HS-27A (cell line): ENCODE results near the gene BMP6.
A peak's percentile ranks its signal among the peaks of the same experiment; 100 is the strongest.

Source experiments
- DNase-seq: peaks from one replicate; pipeline ENCODE4 v3.0.0-alpha.2; 2012; ENCODE audit warnings: low read depth, missing footprints

The BMP6 gene

DNA sequence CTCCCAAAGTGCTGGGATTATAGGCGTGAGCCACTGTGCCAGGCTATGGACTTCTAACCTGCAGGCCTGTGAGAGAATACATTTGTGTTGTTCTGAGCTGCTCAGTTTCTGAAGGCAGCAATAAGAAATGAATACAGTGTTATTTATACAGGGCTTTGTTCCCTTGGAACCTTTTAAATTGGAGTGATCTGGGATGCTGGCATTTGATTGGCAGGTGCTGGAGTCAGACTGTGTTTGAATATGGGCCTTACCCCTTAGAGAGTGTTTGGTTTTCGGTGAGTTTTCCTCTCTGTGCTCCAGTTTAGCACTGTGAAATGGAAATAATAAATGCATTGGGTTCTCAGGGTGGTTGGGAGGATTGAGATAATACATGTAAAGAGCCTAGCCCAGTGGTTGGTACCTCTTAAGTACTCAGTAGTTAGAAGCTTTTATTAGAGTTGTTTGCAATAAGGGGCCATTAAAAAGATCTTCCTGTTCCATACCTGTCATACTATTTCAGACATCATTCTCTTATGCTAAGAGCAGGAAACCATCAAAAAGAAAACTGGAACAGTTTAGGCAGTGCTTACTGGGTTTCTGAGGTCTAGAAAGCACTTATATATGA, 22.1 kb downstream of the BMP6 start:
- DNase-seq: no peak

DNA sequence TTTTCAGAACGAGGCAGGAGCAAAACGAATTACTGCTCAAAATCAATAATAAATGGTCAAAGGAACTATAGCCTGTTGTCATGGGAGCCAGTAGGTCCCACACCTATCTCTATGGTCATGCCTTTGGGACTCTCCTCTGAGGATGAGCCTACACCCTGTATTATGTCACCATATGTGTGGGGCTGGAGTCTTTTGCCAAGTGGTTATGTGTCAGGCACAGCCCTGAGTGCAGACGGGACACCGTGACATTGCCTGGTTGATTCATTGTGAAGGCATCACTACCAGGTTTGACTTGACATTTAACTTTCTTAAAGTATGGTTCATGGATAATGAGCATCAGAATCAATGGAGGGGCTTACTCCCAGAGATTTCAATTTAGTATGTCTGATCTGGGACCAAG, 23.6 kb downstream of the BMP6 start:
- no peak for DNase-seq

DNA sequence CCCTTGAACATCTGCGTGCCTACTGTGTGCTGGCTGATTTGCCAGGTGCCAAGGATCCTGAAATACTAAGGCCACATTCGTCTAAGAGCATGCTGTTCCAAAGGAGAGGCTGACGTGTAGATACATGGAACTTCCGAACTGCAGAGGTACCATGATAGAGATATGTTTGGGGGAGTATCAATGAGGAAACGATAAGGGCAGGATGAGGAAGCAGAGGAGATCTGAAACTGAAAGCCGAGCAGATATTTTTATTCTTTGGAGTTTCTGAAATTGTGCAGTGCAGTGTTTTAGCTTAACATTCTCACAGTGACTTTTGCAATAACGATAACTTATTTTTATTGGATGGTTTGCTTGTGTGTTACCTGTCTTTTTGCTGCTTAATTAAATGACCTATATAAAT, 24.3 kb downstream of the BMP6 start:
- DNase-seq: no peak

DNA sequence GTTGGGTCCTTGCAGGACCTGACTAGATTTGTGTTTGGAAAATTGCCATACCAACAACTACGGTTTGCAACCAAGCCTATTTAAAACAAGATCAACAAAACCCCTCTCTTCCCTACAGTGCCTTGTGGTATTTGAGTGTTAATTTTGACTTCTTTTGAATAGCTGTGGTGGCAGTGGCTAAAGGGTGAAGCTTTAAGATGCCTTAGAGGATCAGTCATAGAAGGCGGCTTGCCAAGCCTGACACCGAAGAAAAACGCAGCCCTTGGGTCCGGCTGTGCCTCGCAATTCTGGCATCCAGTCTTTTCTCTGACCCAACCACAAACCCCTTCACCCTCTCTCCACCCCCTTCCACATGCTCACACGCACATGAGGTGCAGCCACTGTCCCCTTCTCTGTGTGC, 32.6 kb downstream of the BMP6 start:
- DNase-seq: peak; percentile 64

DNA sequence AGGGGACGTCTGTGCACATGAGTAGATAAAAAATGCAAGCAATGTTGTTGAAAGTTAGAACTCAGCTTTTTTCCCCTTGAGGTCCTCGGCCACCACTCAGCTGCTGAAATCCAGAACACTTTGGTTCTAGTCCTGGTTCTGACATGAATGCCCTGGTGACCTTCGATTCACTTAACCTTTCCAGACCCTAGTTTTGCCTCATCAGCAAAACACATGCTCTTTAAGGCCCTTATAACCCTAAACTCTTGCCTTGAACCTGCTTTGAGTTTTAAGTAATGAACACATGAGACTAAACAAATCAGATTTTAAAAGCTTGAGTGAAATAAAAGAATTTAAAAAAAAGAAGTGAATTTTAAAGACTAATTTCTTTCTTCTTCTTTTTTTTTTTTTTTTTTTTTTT, 33.4 kb downstream of the BMP6 start:
- DNase-seq: no peak

DNA sequence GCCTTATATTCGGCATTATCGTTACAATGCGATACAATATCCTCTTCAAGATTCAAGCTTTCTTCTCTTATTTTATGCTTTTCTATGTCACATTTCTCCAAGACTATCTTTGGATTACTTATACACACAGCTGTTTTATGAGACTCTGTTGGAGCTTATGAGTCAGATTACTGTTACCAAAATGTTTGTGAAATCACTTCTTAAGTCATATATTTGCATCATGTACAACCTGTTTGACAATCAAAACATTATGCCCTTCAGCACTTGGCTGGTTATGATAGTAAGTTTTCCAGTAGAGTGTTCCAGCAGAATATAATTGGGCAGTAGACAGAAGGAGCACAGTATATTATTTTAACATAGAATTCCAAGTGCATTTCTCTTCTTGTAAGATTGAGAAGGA, 35.2 kb downstream of the BMP6 start:
- DNase-seq: no peak

DNA sequence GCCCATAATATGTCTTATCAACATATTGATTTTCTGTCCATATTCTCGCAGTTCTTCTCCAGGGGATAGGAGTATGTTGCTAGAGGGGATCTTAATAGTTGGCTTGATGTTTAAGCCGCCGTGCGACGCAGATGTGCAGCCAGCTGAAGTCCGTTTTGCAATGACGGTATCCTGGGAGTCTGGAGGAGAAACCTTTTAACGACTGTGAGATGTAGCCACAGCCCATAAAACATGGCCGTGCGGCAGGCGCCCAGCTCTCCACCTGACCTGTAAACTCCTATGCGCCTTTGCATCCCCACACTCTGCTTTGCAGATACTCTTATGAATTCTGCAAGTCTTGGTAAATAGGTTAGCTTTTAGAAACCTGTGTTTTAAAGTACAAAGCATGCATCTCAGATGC, 36.9 kb downstream of the BMP6 start:
- no peak for DNase-seq

DNA sequence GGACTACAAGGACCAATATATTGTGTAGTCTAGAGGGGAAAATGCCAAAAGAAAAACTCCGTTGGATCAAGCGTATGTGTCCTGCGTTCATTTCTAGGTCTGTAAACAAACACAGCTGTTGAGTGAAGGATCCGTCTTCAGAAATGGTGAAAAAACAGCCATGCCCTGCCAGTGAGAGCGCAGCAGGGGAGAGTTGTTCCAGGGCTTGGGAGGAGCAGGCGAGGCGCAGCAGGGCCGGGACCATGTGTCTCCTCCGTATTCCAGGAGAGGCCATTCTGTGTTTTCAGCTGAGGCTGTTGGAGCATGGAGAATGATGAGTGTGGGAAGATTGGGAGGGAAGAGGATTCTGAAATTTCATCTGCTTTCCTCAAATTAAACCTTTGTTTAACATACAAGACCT, 38.0 kb downstream of the BMP6 start:
- no peak for DNase-seq

DNA sequence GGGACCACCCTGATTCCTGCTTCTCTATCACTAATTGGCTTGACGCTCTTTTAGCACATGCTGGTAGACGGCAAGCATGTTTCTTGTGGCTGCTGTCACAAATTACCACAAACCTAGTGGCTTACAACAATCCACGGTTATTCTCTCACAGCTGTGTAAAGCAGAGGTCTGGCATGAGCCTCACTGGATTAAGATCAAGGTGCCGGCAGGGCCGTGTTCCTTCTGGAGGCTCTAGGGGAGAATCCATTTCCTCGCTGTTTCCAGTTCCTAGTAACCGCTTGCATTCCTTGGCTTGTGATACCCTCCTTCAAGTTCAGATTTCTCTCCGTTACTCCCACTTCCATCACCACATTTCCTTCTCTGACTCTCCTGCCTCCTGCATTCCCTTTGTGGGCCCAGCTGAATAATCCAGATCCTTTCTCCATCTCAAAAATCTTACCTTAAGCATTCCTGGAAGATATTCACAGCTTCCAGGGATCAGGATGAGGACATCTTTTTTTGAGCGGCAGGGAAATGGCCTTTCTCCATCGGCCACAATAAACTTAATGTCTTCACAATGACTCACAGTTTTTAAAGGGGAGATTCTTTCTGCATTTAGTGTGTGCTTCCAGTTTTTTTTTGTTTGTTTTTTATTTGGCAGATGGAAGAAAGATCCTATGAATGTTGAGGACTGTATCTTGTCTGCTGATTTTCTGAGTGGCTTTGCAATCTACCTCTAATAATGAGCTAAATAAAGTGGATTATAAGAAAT, 39.9 kb downstream of the BMP6 start:
- no peak for DNase-seq

DNA sequence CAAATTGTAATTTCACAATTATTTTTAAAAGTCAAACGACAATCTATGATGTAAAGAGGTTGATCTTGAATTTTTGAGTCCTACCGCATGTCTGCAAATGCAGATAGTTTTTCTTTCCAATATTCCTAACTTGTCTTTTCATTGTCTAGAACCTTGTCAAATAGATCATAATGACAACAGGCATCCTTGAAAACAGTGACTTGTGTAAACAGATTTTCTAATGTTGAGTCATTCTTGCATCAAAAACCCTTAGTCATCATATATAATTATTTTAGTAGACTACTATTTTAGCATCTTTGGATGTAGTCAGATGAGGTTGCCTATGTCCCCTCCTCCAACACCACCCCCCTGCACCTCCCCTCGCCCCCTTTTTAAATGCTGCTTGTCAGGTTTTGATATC, 43.8 kb downstream of the BMP6 start:
- DNase-seq: no peak

DNA sequence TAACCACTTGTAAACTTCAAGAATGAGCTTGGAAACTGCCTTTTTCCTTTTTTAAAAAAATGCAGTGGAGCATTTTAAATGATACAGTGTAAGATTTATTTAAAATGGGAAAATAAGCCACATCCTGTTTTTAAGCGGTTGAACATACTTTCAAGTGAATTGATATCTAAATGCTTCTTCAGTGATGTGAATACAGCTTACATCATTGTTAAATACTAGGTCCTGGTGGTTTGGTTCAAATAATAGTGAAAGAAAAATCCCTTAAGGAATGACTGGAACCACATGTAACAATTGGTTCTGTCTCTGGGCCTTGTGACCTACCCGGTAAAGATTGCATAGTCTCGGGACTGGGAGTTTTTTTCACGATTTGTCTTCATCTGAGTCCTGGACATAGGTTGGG, 44.2 kb downstream of the BMP6 start:
- no peak for DNase-seq

DNA sequence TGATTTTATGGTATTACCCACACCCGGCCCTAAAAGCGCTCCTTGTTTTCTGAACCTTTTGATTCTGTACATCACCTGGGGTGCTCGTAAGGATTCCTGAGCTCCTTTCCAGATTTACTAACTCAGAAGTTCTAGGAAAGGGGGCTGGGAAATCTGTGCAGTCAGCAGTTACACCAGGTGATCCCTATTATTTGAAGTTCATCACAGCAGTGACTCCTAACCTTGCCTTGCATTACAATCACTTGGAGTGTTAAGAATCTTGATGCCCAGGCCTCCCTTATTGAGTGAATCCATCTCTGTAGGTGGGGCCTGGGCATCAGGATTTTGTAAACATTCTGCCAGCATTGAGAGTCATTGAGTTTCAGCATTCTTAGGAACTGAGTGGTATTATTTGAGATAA, 44.7 kb downstream of the BMP6 start:
- no peak for DNase-seq

DNA sequence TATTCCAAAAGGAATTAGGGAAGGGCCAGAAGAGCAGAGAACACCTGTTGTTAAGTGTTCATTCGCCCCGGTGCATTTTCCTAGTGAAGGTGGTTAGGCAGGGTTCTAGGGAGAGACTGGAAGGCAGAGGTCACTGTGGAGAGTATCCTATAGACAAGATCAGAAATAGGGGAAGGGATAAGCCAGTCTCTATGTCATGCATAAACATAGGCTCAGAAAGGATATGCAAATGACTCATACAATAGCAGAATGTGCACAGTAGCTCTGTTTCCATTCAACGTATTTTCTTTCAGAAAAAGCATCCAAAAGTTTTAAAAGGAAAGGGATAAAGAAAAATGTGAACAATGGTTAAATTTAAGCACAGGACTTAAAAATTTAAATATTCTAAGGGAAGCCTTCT, 47.4 kb downstream of the BMP6 start:
- no peak for DNase-seq

DNA sequence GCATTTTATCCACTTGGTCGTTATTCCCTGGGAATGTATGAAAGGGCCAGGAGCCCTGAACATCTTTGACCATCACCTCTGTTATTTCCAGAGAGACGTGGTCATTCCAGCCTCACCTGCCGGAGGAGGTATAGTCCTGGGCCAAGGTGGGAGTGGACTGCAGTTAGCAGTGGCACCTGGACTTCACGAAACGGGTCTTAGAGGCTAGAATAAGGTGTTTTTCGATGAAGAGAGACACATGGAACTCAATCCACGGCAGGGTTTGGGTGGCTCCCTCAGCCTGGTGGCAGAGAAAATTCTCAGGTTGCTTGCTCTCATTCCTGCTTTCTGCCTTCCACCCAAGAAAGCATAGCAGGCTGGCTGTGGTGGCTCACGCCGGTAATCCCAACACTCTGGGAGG, 48.0 kb downstream of the BMP6 start:
- DNase-seq: no peak

DNA sequence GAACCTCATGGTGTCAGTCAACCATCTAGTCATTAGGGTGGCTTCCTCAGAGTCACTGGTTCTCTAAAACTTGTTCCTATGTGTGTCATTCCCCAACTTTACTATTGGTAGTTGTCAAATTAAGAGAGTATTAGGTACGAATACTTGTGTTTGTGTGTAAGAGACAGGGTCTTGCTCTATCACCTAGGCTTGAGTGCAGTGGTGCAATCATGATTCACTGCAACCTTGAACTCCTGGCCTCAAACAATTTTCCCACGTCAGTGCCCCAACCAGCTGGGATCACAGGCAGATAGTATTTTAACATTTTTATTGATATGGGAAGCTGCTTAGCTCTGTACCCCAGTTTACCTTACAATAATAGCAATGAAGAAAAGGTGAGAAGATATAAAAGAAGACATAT, 50.6 kb downstream of the BMP6 start:
- no peak for DNase-seq

DNA sequence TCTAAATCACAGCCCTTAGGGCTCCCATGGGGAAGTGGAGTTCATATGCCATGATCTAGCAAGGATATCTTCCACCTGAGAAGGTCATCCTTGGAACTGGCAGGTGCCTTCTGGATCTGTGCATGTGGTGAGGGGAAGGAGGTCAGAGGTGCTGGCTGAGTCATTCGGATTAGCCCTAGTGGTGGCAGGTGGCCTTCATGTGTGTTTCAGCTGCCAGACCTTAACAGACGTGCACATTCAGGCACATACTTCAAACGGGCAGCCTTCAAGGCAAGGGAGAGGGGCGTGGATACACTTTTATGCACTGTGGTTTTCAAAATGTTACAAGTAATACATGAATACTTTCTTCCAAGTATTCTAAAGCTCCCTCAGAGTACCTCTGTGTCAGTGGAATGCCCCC, 51.2 kb downstream of the BMP6 start:
- DNase-seq: no peak

DNA sequence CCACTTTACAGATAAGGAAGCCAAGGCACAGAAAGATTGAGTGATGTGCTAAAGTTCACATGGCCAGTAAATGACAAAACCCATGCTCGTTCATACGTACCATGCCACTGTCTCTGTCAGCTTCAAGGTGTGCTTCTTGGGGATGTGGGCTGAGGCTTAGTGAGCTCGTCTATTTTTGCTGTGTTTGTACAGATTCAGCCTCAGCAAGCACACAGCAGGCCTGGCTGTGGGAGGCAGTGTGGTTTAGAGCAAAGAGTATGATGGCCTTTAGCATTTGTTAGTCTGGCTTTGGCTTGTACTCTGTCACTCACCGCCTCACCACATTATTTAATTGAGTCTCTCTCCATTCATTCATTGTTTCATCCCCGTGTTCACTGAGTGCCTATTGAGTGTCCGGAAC, 55.3 kb downstream of the BMP6 start:
- DNase-seq: no peak

DNA sequence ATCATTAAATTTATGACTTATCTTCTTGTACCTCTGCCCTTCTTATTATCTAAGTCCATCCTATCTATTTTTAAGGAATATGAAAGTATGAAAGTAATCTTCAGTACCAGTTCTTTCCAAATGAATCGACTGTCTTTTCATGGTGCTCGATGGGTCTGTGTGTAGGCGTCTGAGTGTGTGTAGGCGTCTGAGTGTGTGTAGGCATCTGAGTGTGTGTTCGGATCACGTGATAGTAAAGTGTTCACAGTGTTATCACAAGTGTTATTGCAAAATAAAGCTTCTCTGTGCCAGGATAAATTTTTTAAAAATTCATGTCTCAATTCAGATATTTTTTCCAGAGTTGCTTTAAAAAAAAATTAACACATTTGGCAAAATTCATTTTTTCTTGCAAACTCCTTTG, 58.3 kb downstream of the BMP6 start:
- no peak for DNase-seq

DNA sequence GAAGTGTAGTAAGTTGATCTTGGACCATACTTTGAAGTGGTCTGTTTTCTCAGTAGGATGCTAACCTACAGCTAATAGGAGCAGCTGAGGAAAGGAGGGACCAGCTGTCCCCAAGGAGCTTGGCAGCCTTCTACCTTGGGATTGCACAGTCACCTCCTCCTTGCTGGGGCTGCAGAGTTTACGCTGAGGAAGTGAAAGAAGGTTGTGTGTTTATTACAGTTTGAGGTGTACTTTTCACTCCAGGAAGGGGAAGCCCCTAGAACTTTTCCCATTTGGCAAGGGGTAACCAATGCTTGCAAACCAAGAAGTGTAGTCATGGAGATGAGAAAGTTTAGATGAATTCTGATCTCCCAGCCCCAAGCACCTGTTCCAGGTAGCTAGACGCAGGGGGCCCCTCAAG, 58.8 kb downstream of the BMP6 start:
- DNase-seq: no peak

DNA sequence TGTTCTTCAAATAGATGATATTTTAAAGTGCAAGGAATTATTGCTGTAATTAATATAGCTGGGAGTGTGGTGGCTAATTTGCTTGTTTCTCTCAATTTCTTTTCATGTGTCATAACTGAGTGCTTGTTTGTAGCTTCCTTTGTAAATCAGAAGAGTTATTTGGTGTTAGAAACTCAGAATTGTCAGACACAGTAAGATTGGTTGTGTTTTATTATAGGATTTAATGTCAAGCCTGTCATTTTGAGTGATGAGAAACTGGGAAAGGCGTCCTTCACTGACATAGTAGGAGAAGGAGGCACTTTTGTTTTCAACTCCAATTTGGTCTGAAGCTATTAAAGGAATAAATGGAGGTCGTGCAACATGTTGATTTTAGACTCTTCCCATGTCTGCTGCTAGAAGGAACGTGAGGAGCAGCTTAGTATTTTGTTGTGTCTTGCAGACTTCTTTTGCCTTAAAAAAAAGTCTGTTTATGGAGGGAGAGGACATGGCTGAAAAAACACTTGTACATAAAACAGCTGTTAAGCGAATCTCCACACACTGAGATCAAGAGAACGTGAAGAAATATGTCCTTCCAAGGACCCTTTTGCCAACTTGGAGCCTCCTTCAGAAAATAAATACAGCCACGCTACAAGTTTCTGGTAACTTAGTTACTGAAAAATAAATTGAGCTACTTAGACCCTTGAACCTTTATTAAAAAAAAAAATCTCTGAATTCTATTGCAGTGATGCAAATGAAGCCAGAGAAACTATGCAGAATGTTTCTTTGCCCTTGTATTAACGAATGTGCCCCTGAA, 59.5 kb downstream of the BMP6 start:
- no peak for DNase-seq

DNA sequence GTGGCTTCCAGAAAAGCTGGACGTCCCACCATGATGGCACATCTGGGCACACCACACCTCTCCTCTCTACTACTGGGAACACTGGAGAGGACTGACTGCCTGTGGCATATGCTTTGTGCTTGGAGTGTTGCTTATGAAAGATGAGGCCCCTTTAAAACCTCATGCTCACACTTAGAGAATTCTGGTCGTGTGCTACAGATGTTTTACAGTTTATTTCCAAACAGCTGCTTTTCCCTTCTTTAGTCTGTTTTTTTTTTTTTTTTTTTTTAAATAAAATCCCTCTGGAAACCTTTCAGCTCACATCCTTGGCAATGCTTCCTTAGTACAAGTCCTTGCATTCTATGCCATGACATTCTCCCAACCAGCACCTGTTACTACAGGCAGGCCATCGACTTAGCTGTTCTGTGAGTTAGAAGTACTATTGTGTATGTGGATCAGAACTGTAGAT, 60.3 kb downstream of the BMP6 start:
- DNase-seq: no peak

DNA sequence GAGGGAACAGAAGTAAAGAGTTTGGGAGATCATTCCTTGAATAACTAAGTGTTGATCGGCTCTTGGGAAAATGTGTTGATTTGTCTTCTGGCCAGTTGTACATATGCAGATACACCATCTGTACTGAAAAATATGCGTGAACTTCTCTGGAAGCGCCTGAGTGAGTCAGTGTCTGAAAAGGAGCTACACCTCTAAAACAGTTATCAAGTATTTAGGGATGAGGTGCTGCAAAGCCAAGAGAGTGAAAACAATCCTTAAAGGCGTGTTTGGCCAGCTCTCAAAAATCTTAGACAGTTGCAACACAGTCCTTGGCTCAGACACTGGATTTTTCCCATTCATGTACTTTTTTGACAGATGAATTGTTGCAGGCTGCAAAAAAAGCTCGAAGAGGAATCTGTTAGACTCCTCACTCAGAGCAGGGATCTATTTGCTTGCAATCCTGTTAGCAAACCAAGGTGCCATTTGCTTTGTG, 61.3 kb downstream of the BMP6 start:
- DNase-seq: no peak

DNA sequence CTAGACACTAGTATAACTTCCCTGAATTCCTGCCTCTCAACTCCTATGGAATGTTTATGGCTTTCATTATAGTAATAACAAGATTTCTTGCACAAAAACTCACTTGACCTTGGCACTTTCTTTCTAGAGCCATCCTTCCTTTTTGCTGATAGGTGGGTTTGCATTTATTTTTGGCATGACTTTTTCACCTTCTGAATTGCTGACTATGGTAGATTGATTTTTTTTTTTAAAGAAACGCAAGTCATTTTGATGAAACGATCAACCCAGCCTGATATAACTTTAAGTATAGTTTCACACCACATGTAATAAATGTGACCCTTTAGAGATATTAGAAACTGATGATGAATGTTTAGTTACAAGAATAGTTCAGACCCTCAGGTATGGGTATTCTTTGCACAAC, 61.8 kb downstream of the BMP6 start:
- DNase-seq: no peak
